ENCODE data around the gene RC3H2.

The RC3H2 gene

GRCh38 chr9:122822056-122822455 is 83.1 kb downstream of the RC3H2 start:
- no peak for DNase-seq (ENCODE audit: extremely low read depth, low read depth)
- TF ChIP-seq CTCF (IDR thresholded peaks at IDR 0.05; ENCODE audit: low read depth, low read length): no peak

- no peak for DNase-seq (ENCODE audit: extremely low read depth, low read depth)
- no peak for TF ChIP-seq CTCF (IDR thresholded peaks at IDR 0.05; ENCODE audit: low read depth, low read length)
These were observed 83.7 kb downstream of the RC3H2 start for GRCh38 chr9:122821278-122821943.

- no peak for DNase-seq (ENCODE audit: extremely low read depth, low read depth)
These were observed 84.7 kb downstream of the RC3H2 start for GRCh38 chr9:122820490-122820845.

GRCh38 chr9:122819791-122820489 is 85.2 kb downstream of the RC3H2 start:
- no peak for TF ChIP-seq CTCF (IDR thresholded peaks at IDR 0.05; ENCODE audit: low read depth, low read length)
- DNase-seq (ENCODE audit: extremely low read depth, low read depth): no peak

More at GRCh38 chr9:122820490-122820845, 84.7 kb downstream of the RC3H2 start:
- TF ChIP-seq CTCF (IDR thresholded peaks at IDR 0.05; ENCODE audit: low read depth, low read length): no peak

GRCh38 chr9:122819326-122819725 is 85.8 kb downstream of the RC3H2 start:
- TF ChIP-seq CTCF (IDR thresholded peaks at IDR 0.05; ENCODE audit: low read depth, low read length): no peak
- no peak for DNase-seq (ENCODE audit: extremely low read depth, low read depth)

- TF ChIP-seq CTCF (IDR thresholded peaks at IDR 0.05; ENCODE audit: low read depth, low read length): no peak
- no peak for DNase-seq (ENCODE audit: extremely low read depth, low read depth)
These were observed 88.8 kb downstream of the RC3H2 start for GRCh38 chr9:122816163-122816867.

GRCh38 chr9:122815544-122815943 is 89.6 kb downstream of the RC3H2 start:
- no peak for TF ChIP-seq CTCF (IDR thresholded peaks at IDR 0.05; ENCODE audit: low read depth, low read length)

More at GRCh38 chr9:122815544-122815943, 89.6 kb downstream of the RC3H2 start:
- DNase-seq (ENCODE audit: extremely low read depth, low read depth): no peak
